Measurements from ENCODE around the gene PRTFDC1. TPM values are rescaled to one million over a fixed set of nuclear protein-coding genes. Genes with fewer than 3 reads are reported as not detected.

The PRTFDC1 gene
- total and polyA plus RNA-seq, 2 of the 13 experiments (the other 11 are each of a cell fraction or from before 2014, with no cell fraction given): not detected

- TF ChIP-seq ZNF580 (CRISPR knock-in tag; IDR thresholded peaks at IDR 0.05; ENCODE audit: borderline replicate concordance, low read depth) (no peak), MLXIP (CRISPR knock-in tag; IDR thresholded peaks at IDR 0.05; ENCODE audit: borderline replicate concordance) (no peak)
Observed at GRCh38 chr10:24804392-24804791, 148.0 kb downstream of the PRTFDC1 start (continued).

- Histone ChIP-seq H3K9me3 (ENCODE audit: low read length) (no peaks in the 10 kb centered on the region), H3K9ac (ENCODE audit: insufficient read depth, low read depth, low read length) (no peak overlapping the region), H3K36me3 (replicated peaks in 1 of 2; ENCODE audit: control insufficient read depth in 1 of 2, insufficient read depth in 2 of 2, low read length in 2 of 2) (no peaks in the 10 kb centered on the region), H3K27me3 (ENCODE audit: control insufficient read depth in 1 of 2, insufficient read depth in 2 of 2, low read length in 2 of 2) (no peaks in the 10 kb centered on the region; a peak in 1 of 5 replicates), H3K4me1 (ENCODE audit: insufficient read depth, low read length) (no peaks in the 10 kb centered on the region), H3K79me2 (ENCODE audit: insufficient read depth, low read length) (no peaks in the 10 kb centered on the region), H2AFZ (ENCODE audit: low read length) (no peak overlapping the region), H3K4me3 (replicated peaks in 1 of 3; ENCODE audit: insufficient read depth in 1 of 3, low read depth in 2 of 3, low read length in 3 of 3) (no peak overlapping the region), H3K4me2 (ENCODE audit: low read depth, low read length) (no peak overlapping the region), H4K20me1 (ENCODE audit: insufficient read depth, low read length) (no peaks in the 10 kb centered on the region), H3K27ac (ENCODE audit: extremely low read length, insufficient read depth, low read length) (no peak overlapping the region)
- POLR2A ChIA-PET: no interaction called here
- TF ChIP-seq ZBTB8A (CRISPR knock-in tag; IDR thresholded peaks at IDR 0.05; ENCODE audit: borderline replicate concordance, low read depth) (no peak), ZMYM3 (CRISPR knock-in tag; IDR thresholded peaks at IDR 0.05) (no peak), MXD3 (CRISPR knock-in tag; IDR thresholded peaks at IDR 0.05) (no peak), TARDBP (CRISPR knock-in tag; IDR thresholded peaks at IDR 0.05) (no peak), GLMP (CRISPR knock-in tag; IDR thresholded peaks at IDR 0.05; ENCODE audit: borderline replicate concordance) (no peak), E2F2 (CRISPR knock-in tag; IDR thresholded peaks at IDR 0.05; ENCODE audit: borderline replicate concordance) (no peak), PAF1 (CRISPR knock-in tag; IDR thresholded peaks at IDR 0.05) (no peak), SNAPC5 (CRISPR knock-in tag; IDR thresholded peaks at IDR 0.05; ENCODE audit: borderline replicate concordance) (no peak)
- intact Hi-C loops (cut with micrococcal nuclease; ENCODE audit: unreplicated experiment) (no loop called here), in situ Hi-C loops (cut with HindIII; ENCODE audit: extremely low pct_ligation_motif_present, low pct_unique_long_range_greater_than_20kb) (no loop called here)
- ATAC-seq (no peak), FAIRE-seq (no peak), DNase-seq (ENCODE audit: low spot score) (no peak)
- CTCF ChIA-PET (ENCODE audit: low intra/inter-chr PET ratio, low total read pairs): no interaction called here
- WGBS (ENCODE audit: low lambda C conversion rate): 17% methylated on average over 2 of the region's 2 CpGs
- no TSS peak for BruUV-seq (replicated peaks)
Observed at GRCh38 chr10:24802378-24802777, 150.0 kb downstream of the PRTFDC1 start.
